Esophagus muscularis mucosa (tissue), 4 donors: ENCODE measurements around the gene RAB3D.

Experiments used
- EP300 ChIP-seq: sonication (generic); formaldehyde crosslinking; IDR thresholded peaks from one replicate; pipeline ENCODE4 v1.6.1; 2017; ENCODE audit warnings: antibody characterized with exemption
- POLR2A ChIP-seq: fragments of 450-650 bp; IDR thresholded peaks from one replicate; pipeline ENCODE4 v1.6.1; 2017; ENCODE audit warnings: antibody characterized with exemption, moderate library complexity, mild to moderate bottlenecking, low read depth
- POLR2AphosphoS5 ChIP-seq, 2 donors: sonication (generic); formaldehyde crosslinking; IDR thresholded peaks; one replicate each; pipeline ENCODE4 v1.6.1; 2017; ENCODE audit warnings: antibody characterized with exemption in 2 of 2
- TF ChIP-seq, protein P1 (sequence below), 3 experiments: fragments of 200-600 bp in 2 of 3; fragments of 450-650 bp in 1 of 3; sonication (generic) in 2 of 3; IDR thresholded peaks; one replicate each; pipeline ENCODE4 v1.5.1; 2017 to 2019; ENCODE audit warnings: antibody characterized with exemption in 3 of 3, mild to moderate bottlenecking in 2 of 3, moderate library complexity in 1 of 3

DNA sequence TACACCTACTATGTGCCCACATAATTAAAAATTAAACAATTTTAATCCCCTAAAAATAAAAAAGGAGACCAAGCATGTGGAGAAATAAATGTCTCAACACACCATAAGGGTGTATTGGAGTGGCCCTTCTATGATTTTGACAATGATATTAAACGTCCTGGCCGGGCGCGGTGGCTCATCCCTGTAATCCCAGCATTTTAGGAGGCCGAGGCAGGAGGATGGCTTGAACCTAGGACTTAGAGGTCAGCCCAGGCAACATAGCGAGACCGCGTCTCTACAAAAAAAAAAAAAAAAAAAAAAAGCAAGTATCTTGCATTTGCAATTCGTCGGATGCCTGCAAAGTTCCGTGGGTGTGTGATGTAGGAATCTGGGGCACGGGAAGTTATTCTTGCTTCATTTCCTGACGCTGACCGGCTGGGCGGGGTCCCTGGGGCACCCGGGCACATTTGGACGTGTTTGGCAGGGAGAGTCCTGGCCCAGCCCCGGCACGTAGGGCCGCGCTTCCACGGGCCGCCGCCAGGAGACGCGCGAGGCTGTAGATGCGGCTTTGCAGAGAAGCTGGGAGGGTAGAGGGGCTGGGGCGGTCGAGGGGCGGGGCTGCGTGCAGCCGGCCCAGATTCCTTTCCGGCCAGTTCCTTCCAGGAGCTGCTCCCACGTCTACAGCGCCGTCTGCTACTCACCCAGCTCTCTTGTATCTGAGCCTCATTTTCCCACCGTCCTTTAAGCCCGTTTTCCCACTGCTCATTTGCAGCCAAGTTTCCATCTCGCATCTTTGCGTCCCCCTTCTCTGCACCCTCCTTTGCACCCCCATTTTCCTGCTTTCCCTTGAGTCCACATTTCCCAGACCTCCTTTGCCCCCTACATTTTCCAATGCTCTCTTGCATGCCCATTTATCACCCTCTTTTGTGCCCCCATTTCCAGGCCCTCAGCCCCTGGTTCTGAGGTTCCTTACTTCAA is 45.7 kb downstream of the RAB3D start:
- TF ChIP-seq EP300, result no peak
- TF ChIP-seq, protein P1, sequence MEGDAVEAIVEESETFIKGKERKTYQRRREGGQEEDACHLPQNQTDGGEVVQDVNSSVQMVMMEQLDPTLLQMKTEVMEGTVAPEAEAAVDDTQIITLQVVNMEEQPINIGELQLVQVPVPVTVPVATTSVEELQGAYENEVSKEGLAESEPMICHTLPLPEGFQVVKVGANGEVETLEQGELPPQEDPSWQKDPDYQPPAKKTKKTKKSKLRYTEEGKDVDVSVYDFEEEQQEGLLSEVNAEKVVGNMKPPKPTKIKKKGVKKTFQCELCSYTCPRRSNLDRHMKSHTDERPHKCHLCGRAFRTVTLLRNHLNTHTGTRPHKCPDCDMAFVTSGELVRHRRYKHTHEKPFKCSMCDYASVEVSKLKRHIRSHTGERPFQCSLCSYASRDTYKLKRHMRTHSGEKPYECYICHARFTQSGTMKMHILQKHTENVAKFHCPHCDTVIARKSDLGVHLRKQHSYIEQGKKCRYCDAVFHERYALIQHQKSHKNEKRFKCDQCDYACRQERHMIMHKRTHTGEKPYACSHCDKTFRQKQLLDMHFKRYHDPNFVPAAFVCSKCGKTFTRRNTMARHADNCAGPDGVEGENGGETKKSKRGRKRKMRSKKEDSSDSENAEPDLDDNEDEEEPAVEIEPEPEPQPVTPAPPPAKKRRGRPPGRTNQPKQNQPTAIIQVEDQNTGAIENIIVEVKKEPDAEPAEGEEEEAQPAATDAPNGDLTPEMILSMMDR (IDR thresholded peaks at IDR 0.05), result peak in 2 of 3 experiments; percentile 99 to 100
- TF ChIP-seq POLR2A, result no peak
- TF ChIP-seq POLR2AphosphoS5 (IDR thresholded peaks at IDR 0.05), result peak; percentile 75 to 86
